Activated CD8-positive, alpha-beta memory T cell treated with anti-CD3 and anti-CD28 coated beads, Interleukin-2, amount 50 U/mL, for 1 hour (primary cell): ENCODE data around the gene CCDC198.

ENCODE experiments used
- DNase-seq: peaks from one replicate; pipeline ENCODE4 v3.0.0-alpha.2; 2020; ENCODE audit errors: extremely low read depth

CCDC198 gene

DNA sequence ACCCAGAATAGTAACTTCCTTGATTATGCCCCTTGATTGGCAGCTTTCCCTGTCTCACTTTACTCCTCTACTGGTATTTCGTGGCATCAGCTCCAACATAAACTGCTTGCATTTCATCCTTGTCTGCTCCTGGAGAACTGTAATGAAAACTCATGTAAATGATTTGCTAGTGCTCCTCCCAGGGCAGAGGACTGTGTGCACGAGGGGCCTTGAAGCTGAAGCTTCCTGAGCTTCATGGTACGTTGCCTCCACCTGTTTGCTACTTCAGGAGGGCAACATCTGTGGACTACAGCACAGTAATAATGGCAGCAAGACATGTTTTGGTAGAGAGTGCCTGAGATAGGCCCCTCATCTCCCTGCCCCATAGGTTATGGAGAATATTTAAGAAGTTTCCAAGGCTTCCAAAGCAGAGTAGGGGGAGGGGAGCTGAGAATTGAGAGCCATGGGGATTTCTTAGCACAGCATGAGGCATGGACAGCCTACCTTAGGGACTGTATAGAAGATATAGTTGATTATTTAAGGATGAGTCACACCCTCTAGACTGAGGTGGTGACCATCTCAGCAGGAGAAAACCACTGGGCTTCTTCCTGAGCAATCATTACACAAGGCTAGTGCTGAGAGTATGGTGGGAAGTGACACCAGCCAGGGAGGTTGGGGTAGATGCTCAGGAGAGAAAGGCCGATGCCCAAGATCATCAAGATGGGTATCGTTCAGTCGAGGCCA, 29.5 kb downstream of the CCDC198 start:
- no peak for DNase-seq

- no peak for DNase-seq
These were observed 31.1 kb downstream of the CCDC198 start for GRCh38 chr14:57462551-57462950.

DNA sequence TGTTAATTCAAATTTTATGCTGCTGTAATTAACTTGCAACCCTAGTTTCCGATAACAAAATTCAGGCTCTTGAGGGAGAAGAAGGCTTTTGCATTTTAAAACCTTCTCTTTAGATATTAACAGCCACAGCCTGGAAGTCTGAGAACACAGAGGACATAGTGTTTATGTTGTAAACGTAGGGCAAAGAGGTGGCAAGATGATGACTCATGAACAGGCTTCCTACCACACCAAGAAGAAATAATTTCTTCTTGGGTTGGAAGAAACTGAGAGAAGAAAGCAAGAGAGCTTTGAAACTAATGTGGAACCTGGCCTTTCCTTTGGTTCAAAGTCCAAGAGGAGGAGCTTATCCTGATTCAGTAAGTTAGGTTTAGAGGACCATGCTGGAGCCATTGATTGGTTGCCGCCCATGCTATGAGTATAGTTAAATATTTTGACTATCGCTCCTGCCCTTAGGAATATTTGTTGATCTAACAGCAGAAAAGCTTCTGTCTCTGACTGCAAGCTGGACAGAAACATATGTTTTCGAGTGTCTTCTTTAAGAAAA, 31.8 kb downstream of the CCDC198 start:
- DNase-seq = no peak

DNA sequence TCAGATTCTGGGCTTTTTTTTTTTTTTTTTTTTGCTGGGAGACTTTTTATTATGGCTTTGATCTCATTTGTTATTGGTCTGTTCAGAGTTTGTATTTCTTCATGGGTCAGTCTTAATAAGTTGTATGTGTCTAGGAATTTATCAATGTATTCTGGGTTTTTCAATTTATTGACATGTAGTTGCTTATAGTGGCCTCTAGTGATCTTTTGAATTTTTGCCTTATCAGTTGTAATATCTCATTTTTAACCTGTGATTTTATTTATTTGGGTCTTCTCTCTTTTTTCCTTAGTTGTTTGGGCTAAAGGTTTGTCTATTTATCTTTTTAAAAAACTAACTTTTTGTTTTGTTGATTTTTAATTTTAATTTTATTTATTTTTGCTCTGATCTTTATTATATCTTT, 57.7 kb downstream of the CCDC198 start:
- no peak for DNase-seq

DNA sequence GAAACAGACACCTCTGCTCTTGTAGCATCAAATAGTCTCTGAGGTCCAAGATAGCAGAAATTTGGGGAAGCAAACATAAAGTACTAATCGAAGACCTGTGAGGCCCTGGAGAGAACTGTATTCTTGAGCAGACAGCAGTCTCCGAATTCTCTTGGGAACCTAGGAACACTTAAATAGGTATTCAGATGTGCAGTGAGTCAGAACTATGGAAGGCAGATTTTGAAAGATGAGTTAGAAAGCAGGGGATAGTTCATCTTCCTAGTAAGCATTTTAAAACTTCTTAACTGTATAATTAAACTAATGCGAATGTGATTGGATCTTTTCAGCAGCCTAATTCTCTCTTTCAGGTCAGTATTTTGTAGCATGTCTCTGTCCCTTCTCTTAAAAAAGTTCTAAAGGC, 72.7 kb downstream of the CCDC198 start:
- no peak for DNase-seq

GRCh38 chr14:57420033-57420432, 73.6 kb downstream of the CCDC198 start:
- no peak for DNase-seq
